ENCODE measurements around the gene KATNAL1.

- TF ChIP-seq CTCF (IDR thresholded peaks at IDR 0.05) (no peak), POLR2A (IDR thresholded peaks at IDR 0.05) (no peak)
These were observed 82.6 kb downstream of the KATNAL1 start for GRCh38 chr13:30224732-30225131.
